NCI-H1092 (cell line): ENCODE results near the gene PTTG1IP.

Experiments
- DNase-seq: peaks from one replicate; lab custom pipeline; 2025; lab: John Stamatoyannopoulos, UW

The PTTG1IP gene

DNA sequence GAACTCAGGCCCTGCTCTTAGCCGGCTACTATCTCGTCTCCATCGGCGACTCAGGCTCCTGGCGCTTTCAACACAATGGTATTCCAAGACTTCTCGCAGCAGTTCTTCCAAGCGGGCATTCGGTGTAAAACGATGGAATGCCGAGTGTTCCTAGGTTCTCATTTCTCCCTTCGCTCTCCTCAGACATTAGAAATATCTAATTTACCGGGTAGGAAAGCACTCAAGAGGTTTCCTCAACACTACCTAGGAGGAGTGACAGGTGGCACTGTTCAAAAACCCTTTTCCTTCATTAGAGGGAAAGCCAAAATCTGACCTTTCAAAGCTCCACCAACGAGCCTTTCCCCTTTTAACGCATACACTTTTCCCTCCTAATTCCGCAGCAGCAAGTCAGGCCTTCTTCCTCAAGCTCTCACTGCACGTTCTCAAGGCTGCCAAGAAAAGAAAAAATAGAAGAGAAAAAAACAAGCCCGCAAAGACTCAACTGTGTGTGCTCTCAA, 72.5 kb downstream of the PTTG1IP start:
- no peak for DNase-seq

DNA sequence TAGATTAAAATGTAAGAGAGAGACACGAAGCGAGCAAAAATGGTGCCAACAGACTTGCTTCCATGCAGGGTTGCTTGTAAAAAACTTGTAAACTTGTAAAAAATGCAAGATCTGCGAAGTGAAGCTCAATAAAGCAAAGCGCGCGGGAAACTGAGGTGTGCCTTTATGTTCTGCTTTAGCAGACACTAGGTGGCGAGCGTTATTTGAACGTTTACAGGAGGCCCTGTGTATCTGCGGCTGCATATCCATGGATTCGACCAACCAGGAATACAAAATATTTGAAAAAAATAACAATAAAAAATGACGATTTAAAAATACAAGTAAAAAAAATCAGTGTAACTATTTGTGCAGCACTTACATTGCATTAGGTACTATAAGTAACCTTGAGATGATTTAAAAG, 73.4 kb downstream of the PTTG1IP start:
- DNase-seq = no peak

DNA sequence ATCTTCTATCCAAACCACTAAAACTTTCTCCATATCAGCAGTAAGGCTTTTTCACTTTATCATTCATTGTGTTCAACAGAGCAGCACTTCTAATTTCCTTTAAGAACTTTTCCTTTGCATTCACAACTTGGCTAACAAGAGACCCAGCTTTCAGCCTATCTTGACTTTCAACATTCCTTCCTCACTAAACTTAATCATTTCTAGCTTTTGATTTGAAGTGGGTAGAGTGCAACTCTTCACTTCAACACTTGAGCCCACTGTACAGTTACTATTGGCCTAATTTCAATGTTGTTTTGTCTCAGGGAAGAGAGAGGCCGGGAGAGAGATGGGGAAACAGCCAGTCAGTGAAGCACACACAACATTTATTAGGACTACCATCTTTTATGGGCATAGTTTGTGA, 73.8 kb downstream of the PTTG1IP start:
- no peak for DNase-seq
